HEK293 (cell line): Measurements from ENCODE around the gene STEAP4.

Experiments used
- CTCF ChIA-PET: fragments of 350-600 bp; formaldehyde crosslinking; extraction: SDS; loops from one replicate; lab custom pipeline; 2021; ENCODE audit warnings: antibody characterized with exemption; lab: Yijun Ruan, JAX
- POLR2A ChIA-PET: fragments of 300-600 bp; formaldehyde crosslinking; extraction: SDS; loops from one replicate; lab custom pipeline; 2020; ENCODE audit warnings: antibody characterized with exemption, inconsistent platforms; lab: Yijun Ruan, JAX
- H3K27ac ChIP-seq: fragments of 200-500 bp; sonication (Bioruptor generic); 2 replicates; pipeline ENCODE4 v1.5.1; 2014; ENCODE audit warnings: low read depth, low read length, control low read depth, inconsistent platforms; ENCODE audit errors: extremely low read depth
- H3K36me3 ChIP-seq, 2 experiments: fragments of 200-500 bp in 1 of 2; sonication (Bioruptor generic) in 1 of 2; 1 replicate in 1 of 2; 2 replicates in 1 of 2; pipeline ENCODE4 v1.5.1; 2014 to 2017; ENCODE audit warnings: inconsistent platforms in 2 of 2, low read length in 2 of 2; ENCODE audit not compliant: control insufficient read depth in 2 of 2, insufficient read depth in 1 of 2
- H3K4me1 ChIP-seq: fragments of 200-500 bp; sonication (Bioruptor generic); 2 replicates; pipeline ENCODE4 v1.5.1; 2014; ENCODE audit warnings: mild to moderate bottlenecking, low read length, inconsistent platforms; ENCODE audit not compliant: control insufficient read depth, insufficient read depth
- H3K4me3 ChIP-seq: 2 replicates; pipeline ENCODE4 v1.5.1; 2011; ENCODE audit warnings: low read depth, mild to moderate bottlenecking, control low read depth, low read length, moderate library complexity
- H3K9me3 ChIP-seq: fragments of 200-500 bp; sonication (Bioruptor generic); 2 replicates; pipeline ENCODE4 v1.5.1; 2014; ENCODE audit warnings: low read depth, low read length, inconsistent platforms; ENCODE audit not compliant: control insufficient read depth, insufficient read depth
- GLI2 ChIP-seq: fragments of 450-650 bp; formaldehyde crosslinking; IDR thresholded peaks from 2 replicates; pipeline ENCODE4; 2017; ENCODE audit warnings: missing biosample characterization, missing genetic modification characterization, low read depth, borderline replicate concordance
- GLIS2 ChIP-seq: fragments of 450-650 bp; formaldehyde crosslinking; IDR thresholded peaks from 2 replicates; pipeline ENCODE4 v1.5.1; 2016; ENCODE audit warnings: missing biosample characterization, missing genetic modification characterization
- HOXC10 ChIP-seq: sonication (generic); formaldehyde crosslinking; IDR thresholded peaks from 2 replicates; pipeline ENCODE4 v1.8.1; 2023; ENCODE audit warnings: mild to moderate bottlenecking, missing genetic modification reagents
- IKZF3 ChIP-seq: fragments of 450-650 bp; IDR thresholded peaks from 2 replicates; pipeline ENCODE4 v1.5.0; 2018; ENCODE audit warnings: missing biosample characterization, mild to moderate bottlenecking, missing genetic modification characterization, moderate library complexity
- KLF8 ChIP-seq: fragments of 450-650 bp; formaldehyde crosslinking; IDR thresholded peaks from 2 replicates; pipeline ENCODE4 v1.5.1; 2016; ENCODE audit warnings: missing biosample characterization, missing genetic modification characterization
- OSR2 ChIP-seq: fragments of 450-650 bp; formaldehyde crosslinking; IDR thresholded peaks from 2 replicates; pipeline ENCODE4 v1.5.1; 2016; ENCODE audit warnings: missing biosample characterization, missing genetic modification characterization
- PRDM1 ChIP-seq: fragments of 450-650 bp; formaldehyde crosslinking; IDR thresholded peaks from 2 replicates; pipeline ENCODE4; 2016; ENCODE audit warnings: missing biosample characterization, missing genetic modification characterization
- ZFHX2 ChIP-seq: fragments of 450-650 bp; formaldehyde crosslinking; conservative IDR thresholded peaks from 2 replicates; pipeline ENCODE4 v1.5.1; 2016; ENCODE audit warnings: missing biosample characterization, missing genetic modification characterization
- ZNF140 ChIP-seq: fragments of 450-650 bp; formaldehyde crosslinking; IDR thresholded peaks from 2 replicates; pipeline ENCODE4 v1.5.1; 2016; ENCODE audit warnings: missing biosample characterization, missing genetic modification characterization
- ZNF175 ChIP-seq: fragments of 450-650 bp; formaldehyde crosslinking; IDR thresholded peaks from 2 replicates; pipeline ENCODE4 v1.5.1; 2016; ENCODE audit warnings: missing biosample characterization, missing genetic modification characterization
- ZNF18 ChIP-seq: fragments of 450-650 bp; formaldehyde crosslinking; IDR thresholded peaks from 2 replicates; pipeline ENCODE4 v1.5.1; 2016; ENCODE audit warnings: missing biosample characterization, missing genetic modification characterization
- ZNF221 ChIP-seq: fragments of 450-650 bp; formaldehyde crosslinking; IDR thresholded peaks from 2 replicates; pipeline ENCODE4 v1.5.1; 2017; ENCODE audit warnings: missing biosample characterization, missing genetic modification characterization, borderline replicate concordance
- ZNF239 ChIP-seq: fragments of 450-650 bp; formaldehyde crosslinking; IDR thresholded peaks from 2 replicates; pipeline ENCODE4 v1.5.1; 2016; ENCODE audit warnings: missing biosample characterization, missing genetic modification characterization
- ZNF302 ChIP-seq: fragments of 450-650 bp; formaldehyde crosslinking; IDR thresholded peaks from 2 replicates; pipeline ENCODE4 v1.5.1; 2016; ENCODE audit warnings: missing biosample characterization, missing genetic modification characterization, low read depth
- ZNF48 ChIP-seq: fragments of 450-650 bp; formaldehyde crosslinking; IDR thresholded peaks from 2 replicates; pipeline ENCODE4 v1.5.1; 2016; ENCODE audit warnings: missing biosample characterization, missing genetic modification characterization
- ZNF544 ChIP-seq: fragments of 450-650 bp; formaldehyde crosslinking; IDR thresholded peaks from 2 replicates; pipeline ENCODE4 v1.5.0; 2017; ENCODE audit warnings: missing biosample characterization, missing genetic modification characterization
- ZNF624 ChIP-seq: fragments of 450-650 bp; formaldehyde crosslinking; IDR thresholded peaks from 2 replicates; pipeline ENCODE4 v1.5.1; 2017; ENCODE audit warnings: missing biosample characterization, missing genetic modification characterization
- ZNF626 ChIP-seq: fragments of 450-650 bp; sonication (Bioruptor Pico); formaldehyde crosslinking; IDR thresholded peaks from 2 replicates; pipeline ENCODE4 v1.5.1; 2018; ENCODE audit warnings: missing biosample characterization, missing genetic modification characterization, inconsistent platforms
- ZNF670 ChIP-seq: fragments of 450-650 bp; formaldehyde crosslinking; IDR thresholded peaks from 2 replicates; pipeline ENCODE4 v1.5.1; 2016; ENCODE audit warnings: missing biosample characterization, missing genetic modification characterization, low read depth
- ZNF707 ChIP-seq: fragments of 450-650 bp; formaldehyde crosslinking; IDR thresholded peaks from 2 replicates; pipeline ENCODE4 v1.5.1; 2016; ENCODE audit warnings: missing biosample characterization, missing genetic modification characterization
- ZNF777 ChIP-seq: fragments of 450-650 bp; formaldehyde crosslinking; IDR thresholded peaks from 2 replicates; pipeline ENCODE4 v1.5.1; 2017; ENCODE audit warnings: missing biosample characterization, missing genetic modification characterization, borderline replicate concordance
- ZXDB ChIP-seq: fragments of 450-650 bp; formaldehyde crosslinking; IDR thresholded peaks from 2 replicates; pipeline ENCODE4 v1.5.1; 2016; ENCODE audit warnings: missing biosample characterization, missing genetic modification characterization
- TF ChIP-seq, protein P1 (sequence below): fragments of 450-650 bp; formaldehyde crosslinking; IDR thresholded peaks from 2 replicates; pipeline ENCODE4 v1.5.1; 2016; ENCODE audit warnings: missing biosample characterization, missing genetic modification characterization
- TF ChIP-seq, protein P2 (sequence below): fragments of 450-650 bp; IDR thresholded peaks from 2 replicates; pipeline ENCODE4 v1.5.1; 2018; ENCODE audit warnings: missing biosample characterization, mild to moderate bottlenecking, missing genetic modification characterization
- TF ChIP-seq, protein P3 (sequence below): fragments of 450-650 bp; formaldehyde crosslinking; IDR thresholded peaks from 2 replicates; pipeline ENCODE4 v1.5.1; 2017; ENCODE audit warnings: missing biosample characterization, missing genetic modification characterization
- TF ChIP-seq, protein P4 (sequence below): fragments of 450-650 bp; formaldehyde crosslinking; IDR thresholded peaks from 2 replicates; pipeline ENCODE4 v1.5.1; 2017; ENCODE audit warnings: missing biosample characterization, missing genetic modification characterization

The STEAP4 gene

GRCh38 chr7:88262562-88262961 lies 44.1 kb downstream of the STEAP4 start:
- TF ChIP-seq ZNF48 (tag by site-specific recombination) (no peak), ZNF624 (tag by site-specific recombination) (no peak), ZNF18 (no peak), ZNF544 (tag by site-specific recombination) (no peak), OSR2 (no peak), ZFHX2 (tag by site-specific recombination) (no peak), PRDM1 (no peak), ZNF626 (tag by site-specific recombination) (no peak), ZXDB (tag by site-specific recombination) (no peak), ZNF707 (tag by site-specific recombination) (no peak), HOXC10 (CRISPR knock-in tag) (no peak)
- TF ChIP-seq, protein P1, sequence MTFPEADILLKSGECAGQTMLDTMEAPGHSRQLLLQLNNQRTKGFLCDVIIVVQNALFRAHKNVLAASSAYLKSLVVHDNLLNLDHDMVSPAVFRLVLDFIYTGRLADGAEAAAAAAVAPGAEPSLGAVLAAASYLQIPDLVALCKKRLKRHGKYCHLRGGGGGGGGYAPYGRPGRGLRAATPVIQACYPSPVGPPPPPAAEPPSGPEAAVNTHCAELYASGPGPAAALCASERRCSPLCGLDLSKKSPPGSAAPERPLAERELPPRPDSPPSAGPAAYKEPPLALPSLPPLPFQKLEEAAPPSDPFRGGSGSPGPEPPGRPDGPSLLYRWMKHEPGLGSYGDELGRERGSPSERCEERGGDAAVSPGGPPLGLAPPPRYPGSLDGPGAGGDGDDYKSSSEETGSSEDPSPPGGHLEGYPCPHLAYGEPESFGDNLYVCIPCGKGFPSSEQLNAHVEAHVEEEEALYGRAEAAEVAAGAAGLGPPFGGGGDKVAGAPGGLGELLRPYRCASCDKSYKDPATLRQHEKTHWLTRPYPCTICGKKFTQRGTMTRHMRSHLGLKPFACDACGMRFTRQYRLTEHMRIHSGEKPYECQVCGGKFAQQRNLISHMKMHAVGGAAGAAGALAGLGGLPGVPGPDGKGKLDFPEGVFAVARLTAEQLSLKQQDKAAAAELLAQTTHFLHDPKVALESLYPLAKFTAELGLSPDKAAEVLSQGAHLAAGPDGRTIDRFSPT (tag by site-specific recombination) = no peak
- no peaks in the 10 kb centered on the region for H3K4me1 ChIP-seq
- no peak overlapping the region for H3K4me3 ChIP-seq
- H3K9me3 ChIP-seq = no peaks in the 10 kb centered on the region
- POLR2A ChIA-PET = no interaction called here
- no peaks in the 10 kb centered on the region for H3K36me3 ChIP-seq
- H3K27ac ChIP-seq = no peak overlapping the region
- CTCF ChIA-PET = no interaction called here

DNA sequence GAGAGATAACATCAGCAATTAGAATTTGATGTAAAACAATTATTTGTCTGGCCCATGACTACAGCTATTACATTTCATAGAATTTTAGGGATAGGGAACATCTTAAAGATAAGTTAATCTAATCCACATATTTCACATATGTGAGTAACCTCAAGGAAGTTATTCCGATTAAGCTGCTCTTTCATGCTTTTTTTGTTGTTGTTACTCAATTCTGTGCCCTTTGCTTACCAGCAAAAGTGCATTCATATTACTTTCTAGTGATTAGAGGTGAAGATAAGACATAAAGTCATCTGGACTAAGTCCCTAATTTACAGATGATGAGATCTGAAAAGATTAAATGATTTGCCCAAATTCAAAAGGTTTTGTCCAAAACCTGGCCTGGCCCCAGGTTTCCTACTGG lies 46.0 kb downstream of the STEAP4 start:
- H3K9me3 ChIP-seq = no peaks in the 10 kb centered on the region
- no peaks in the 10 kb centered on the region for H3K4me1 ChIP-seq
- ChIA-PET CTCF (interaction anchor here (1.0 kb wide), 1 partner anchor 141 kb away, joined by 3 read pairs; no protein-coding TSS in a partner anchor), POLR2A (no interaction called here)
- no peaks in the 10 kb centered on the region for H3K36me3 ChIP-seq
- no peak overlapping the region for H3K4me3 ChIP-seq
- TF ChIP-seq ZNF175 (tag by site-specific recombination) = no peak
- TF ChIP-seq ZNF302 = no peak
- TF ChIP-seq KLF8 (tag by site-specific recombination) = no peak
- TF ChIP-seq ZNF239 (tag by site-specific recombination) = no peak
- TF ChIP-seq ZNF140 (tag by site-specific recombination) = no peak
- TF ChIP-seq ZNF221 = no peak
- no peak overlapping the region for H3K27ac ChIP-seq

GRCh38 chr7:88259656-88260380 lies 46.9 kb downstream of the STEAP4 start:
- Histone ChIP-seq H3K36me3 (no peaks in the 10 kb centered on the region), H3K4me3 (no peak overlapping the region), H3K27ac (no peak overlapping the region), H3K9me3 (no peaks in the 10 kb centered on the region), H3K4me1 (no peaks in the 10 kb centered on the region)
- CTCF ChIA-PET = interaction anchor here (1.0 kb wide), 1 partner anchor 142 kb away, joined by 3 read pairs; no protein-coding TSS in a partner anchor
- POLR2A ChIA-PET = no interaction called here
- TF ChIP-seq, protein P2, sequence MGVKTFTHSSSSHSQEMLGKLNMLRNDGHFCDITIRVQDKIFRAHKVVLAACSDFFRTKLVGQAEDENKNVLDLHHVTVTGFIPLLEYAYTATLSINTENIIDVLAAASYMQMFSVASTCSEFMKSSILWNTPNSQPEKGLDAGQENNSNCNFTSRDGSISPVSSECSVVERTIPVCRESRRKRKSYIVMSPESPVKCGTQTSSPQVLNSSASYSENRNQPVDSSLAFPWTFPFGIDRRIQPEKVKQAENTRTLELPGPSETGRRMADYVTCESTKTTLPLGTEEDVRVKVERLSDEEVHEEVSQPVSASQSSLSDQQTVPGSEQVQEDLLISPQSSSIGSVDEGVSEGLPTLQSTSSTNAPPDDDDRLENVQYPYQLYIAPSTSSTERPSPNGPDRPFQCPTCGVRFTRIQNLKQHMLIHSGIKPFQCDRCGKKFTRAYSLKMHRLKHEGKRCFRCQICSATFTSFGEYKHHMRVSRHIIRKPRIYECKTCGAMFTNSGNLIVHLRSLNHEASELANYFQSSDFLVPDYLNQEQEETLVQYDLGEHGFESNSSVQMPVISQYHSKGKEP (tag by site-specific recombination) = no peak
- TF ChIP-seq, protein P3, sequence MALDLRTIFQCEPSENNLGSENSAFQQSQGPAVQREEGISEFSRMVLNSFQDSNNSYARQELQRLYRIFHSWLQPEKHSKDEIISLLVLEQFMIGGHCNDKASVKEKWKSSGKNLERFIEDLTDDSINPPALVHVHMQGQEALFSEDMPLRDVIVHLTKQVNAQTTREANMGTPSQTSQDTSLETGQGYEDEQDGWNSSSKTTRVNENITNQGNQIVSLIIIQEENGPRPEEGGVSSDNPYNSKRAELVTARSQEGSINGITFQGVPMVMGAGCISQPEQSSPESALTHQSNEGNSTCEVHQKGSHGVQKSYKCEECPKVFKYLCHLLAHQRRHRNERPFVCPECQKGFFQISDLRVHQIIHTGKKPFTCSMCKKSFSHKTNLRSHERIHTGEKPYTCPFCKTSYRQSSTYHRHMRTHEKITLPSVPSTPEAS (tag by site-specific recombination) = no peak
- TF ChIP-seq ZNF777 (tag by site-specific recombination) = no peak
- no peak for TF ChIP-seq GLI2
- no peak for TF ChIP-seq GLIS2 (tag by site-specific recombination)
- TF ChIP-seq, protein P4, sequence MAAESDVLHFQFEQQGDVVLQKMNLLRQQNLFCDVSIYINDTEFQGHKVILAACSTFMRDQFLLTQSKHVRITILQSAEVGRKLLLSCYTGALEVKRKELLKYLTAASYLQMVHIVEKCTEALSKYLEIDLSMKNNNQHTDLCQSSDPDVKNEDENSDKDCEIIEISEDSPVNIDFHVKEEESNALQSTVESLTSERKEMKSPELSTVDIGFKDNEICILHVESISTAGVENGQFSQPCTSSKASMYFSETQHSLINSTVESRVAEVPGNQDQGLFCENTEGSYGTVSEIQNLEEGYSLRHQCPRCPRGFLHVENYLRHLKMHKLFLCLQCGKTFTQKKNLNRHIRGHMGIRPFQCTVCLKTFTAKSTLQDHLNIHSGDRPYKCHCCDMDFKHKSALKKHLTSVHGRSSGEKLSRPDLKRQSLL (tag by site-specific recombination) = no peak
- TF ChIP-seq ZNF670 = no peak
- no peak for TF ChIP-seq IKZF3 (tag by site-specific recombination)
